ENCODE measurements around the gene CUEDC2.

CUEDC2 gene

GRCh38 chr10:102432162-102432950 is at the start of gene CUEDC2:
TSS of gene CUEDC2 (minus strand) at chr10:102432574. CDS start at chr10:102425188, 7,386 bp downstream.
- peak; percentile 89 to 92 for DNase-seq

- no peak for DNase-seq
These were observed 48.0 kb upstream of the CUEDC2 start for GRCh38 chr10:102480396-102480795.

GRCh38 chr10:102479651-102480050 is 47.3 kb upstream of the CUEDC2 start:
- DNase-seq: no peak

GRCh38 chr10:102476466-102477141 is 44.2 kb upstream of the CUEDC2 start:
- DNase-seq: no peak

- DNase-seq: no peak
These were observed 43.2 kb upstream of the CUEDC2 start for GRCh38 chr10:102475451-102476040.

GRCh38 chr10:102473445-102474331 is 41.3 kb upstream of the CUEDC2 start:
- no peak for DNase-seq

- no peak for DNase-seq
These were observed 38.5 kb upstream of the CUEDC2 start for GRCh38 chr10:102470579-102471546.

GRCh38 chr10:102468683-102469082 is 36.3 kb upstream of the CUEDC2 start:
- DNase-seq: no peak

- no peak for DNase-seq
These were observed 35.6 kb upstream of the CUEDC2 start for GRCh38 chr10:102467971-102468438.

GRCh38 chr10:102467318-102467717 is 34.9 kb upstream of the CUEDC2 start:
- DNase-seq: no peak

GRCh38 chr10:102465466-102465865 is 33.1 kb upstream of the CUEDC2 start:
- no peak for DNase-seq

- no peak for DNase-seq
These were observed 31.6 kb upstream of the CUEDC2 start for GRCh38 chr10:102463983-102464382.

- no peak for DNase-seq
These were observed 30.2 kb upstream of the CUEDC2 start for GRCh38 chr10:102462512-102463054.

GRCh38 chr10:102461187-102462054 is 29.0 kb upstream of the CUEDC2 start:
- peak; percentile 44 to 63 for DNase-seq

GRCh38 chr10:102460836-102461186 is 28.4 kb upstream of the CUEDC2 start:
- no peak for DNase-seq

- DNase-seq: no peak
These were observed 26.3 kb upstream of the CUEDC2 start for GRCh38 chr10:102458656-102459055.

- no peak for DNase-seq
These were observed 25.3 kb upstream of the CUEDC2 start for GRCh38 chr10:102457591-102458150.

- DNase-seq: no peak
These were observed 23.6 kb upstream of the CUEDC2 start for GRCh38 chr10:102455893-102456471.
